ENCODE results near the gene KRT34. TPM values are rescaled to one million over a fixed set of nuclear protein-coding genes. Genes with fewer than 3 reads are reported as not detected.

The KRT34 gene
- total and polyA plus RNA-seq, 2 experiments from 2014 or later, result 0.20 TPM; not detected in 1

- TF ChIP-seq CTCF (IDR thresholded peaks at IDR 0.05; ENCODE audit: poor library complexity) (no peak), EZH2 (IDR thresholded peaks at IDR 0.05; ENCODE audit: borderline replicate concordance) (no peak), EZH2phosphoT487 (IDR thresholded peaks at IDR 0.05; ENCODE audit: low read depth, severe bottlenecking, unreplicated experiment) (no peak)
- Histone ChIP-seq H3K4me3 (no peak overlapping the region), H3K79me2 (no peaks in the 10 kb centered on the region), H3K27me3 (no peaks in the 10 kb centered on the region), H3K9me2 (replicated peaks; ENCODE audit: insufficient read depth) (no peaks in the 10 kb centered on the region), H4K20me1 (ENCODE audit: insufficient read depth, poor library complexity, severe bottlenecking) (no peaks in the 10 kb centered on the region), H3K9me3 (ENCODE audit: low read depth) (no peaks in the 10 kb centered on the region), H3K4me2 (no peak overlapping the region), H3K36me3 (replicated peaks; ENCODE audit: insufficient read depth, low read depth) (no peaks in the 10 kb centered on the region), H3K27ac (no peak overlapping the region), H2AFZ (no peak overlapping the region), H3K4me1 (ENCODE audit: insufficient read depth) (peaks cover 4% of the 10 kb centered on the region)
- no peak for DNase-seq (ENCODE audit: low spot score)
- WGBS (ENCODE audit: low lambda C conversion rate, missing lambda C conversion rate), result 80% methylated on average over 5 of the region's 5 CpGs
Measured at GRCh38 chr17:41338961-41339485, 43.1 kb downstream of the KRT34 start.

- Histone ChIP-seq H3K9me2 (replicated peaks; ENCODE audit: insufficient read depth) (no peaks in the 10 kb centered on the region), H4K20me1 (ENCODE audit: insufficient read depth, poor library complexity, severe bottlenecking) (no peaks in the 10 kb centered on the region), H2AFZ (no peak overlapping the region), H3K9me3 (ENCODE audit: low read depth) (no peaks in the 10 kb centered on the region), H3K36me3 (replicated peaks; ENCODE audit: insufficient read depth, low read depth) (no peaks in the 10 kb centered on the region), H3K4me3 (no peak overlapping the region), H3K79me2 (no peaks in the 10 kb centered on the region), H3K4me2 (no peak overlapping the region), H3K4me1 (ENCODE audit: insufficient read depth) (peaks cover 4% of the 10 kb centered on the region), H3K27me3 (no peaks in the 10 kb centered on the region), H3K27ac (no peak overlapping the region)
- WGBS (ENCODE audit: low lambda C conversion rate, missing lambda C conversion rate), result 93% methylated on average over 1 of the region's 1 CpG
- no peak for DNase-seq (ENCODE audit: low spot score)
- no peak for TF ChIP-seq CTCF (IDR thresholded peaks at IDR 0.05; ENCODE audit: poor library complexity)
- no peak for TF ChIP-seq EZH2phosphoT487 (IDR thresholded peaks at IDR 0.05; ENCODE audit: low read depth, severe bottlenecking, unreplicated experiment)
Measured at GRCh38 chr17:41335747-41336146, 46.4 kb downstream of the KRT34 start.

GRCh38 chr17:41334385-41335305, 47.5 kb downstream of the KRT34 start:
- no peaks in the 10 kb centered on the region for H3K36me3 ChIP-seq (replicated peaks; ENCODE audit: insufficient read depth, low read depth)
- no peak overlapping the region for H3K27ac ChIP-seq
- H3K4me2 ChIP-seq, result no peak overlapping the region
- no peak overlapping the region for H3K4me3 ChIP-seq
- H3K27me3 ChIP-seq, result no peaks in the 10 kb centered on the region
- DNase-seq (ENCODE audit: low spot score), result no peak
- WGBS (ENCODE audit: low lambda C conversion rate, missing lambda C conversion rate), result 81% methylated on average over 6 of the region's 6 CpGs
- H3K4me1 ChIP-seq (ENCODE audit: insufficient read depth), result peaks cover 4% of the 10 kb centered on the region
- H2AFZ ChIP-seq, result no peak overlapping the region
- no peaks in the 10 kb centered on the region for H3K9me3 ChIP-seq (ENCODE audit: low read depth)
- H4K20me1 ChIP-seq (ENCODE audit: insufficient read depth, poor library complexity, severe bottlenecking), result no peaks in the 10 kb centered on the region
- no peaks in the 10 kb centered on the region for H3K9me2 ChIP-seq (replicated peaks; ENCODE audit: insufficient read depth)
- no peak for TF ChIP-seq EZH2 (IDR thresholded peaks at IDR 0.05; ENCODE audit: borderline replicate concordance)
- TF ChIP-seq CTCF (IDR thresholded peaks at IDR 0.05; ENCODE audit: poor library complexity), result no peak
- no peak for TF ChIP-seq EZH2phosphoT487 (IDR thresholded peaks at IDR 0.05; ENCODE audit: low read depth, severe bottlenecking, unreplicated experiment)
- H3K79me2 ChIP-seq, result no peaks in the 10 kb centered on the region

Data from hepatocyte (in vitro differentiated cells).